ENCODE results near the gene TRIOBP. TPM values are rescaled to one million over a fixed set of nuclear protein-coding genes. Genes with fewer than 3 reads are reported as not detected.

TRIOBP gene
- total RNA-seq, 1 donor from 2014 or later = 114 TPM

- DNase-seq (ENCODE audit: low read depth) = no peak
These were observed 52.4 kb downstream of the TRIOBP start for GRCh38 chr22:37749226-37749625.

- DNase-seq (ENCODE audit: low read depth) = peak; percentile 58
These were observed 53.2 kb downstream of the TRIOBP start for GRCh38 chr22:37749831-37750595.

DNA sequence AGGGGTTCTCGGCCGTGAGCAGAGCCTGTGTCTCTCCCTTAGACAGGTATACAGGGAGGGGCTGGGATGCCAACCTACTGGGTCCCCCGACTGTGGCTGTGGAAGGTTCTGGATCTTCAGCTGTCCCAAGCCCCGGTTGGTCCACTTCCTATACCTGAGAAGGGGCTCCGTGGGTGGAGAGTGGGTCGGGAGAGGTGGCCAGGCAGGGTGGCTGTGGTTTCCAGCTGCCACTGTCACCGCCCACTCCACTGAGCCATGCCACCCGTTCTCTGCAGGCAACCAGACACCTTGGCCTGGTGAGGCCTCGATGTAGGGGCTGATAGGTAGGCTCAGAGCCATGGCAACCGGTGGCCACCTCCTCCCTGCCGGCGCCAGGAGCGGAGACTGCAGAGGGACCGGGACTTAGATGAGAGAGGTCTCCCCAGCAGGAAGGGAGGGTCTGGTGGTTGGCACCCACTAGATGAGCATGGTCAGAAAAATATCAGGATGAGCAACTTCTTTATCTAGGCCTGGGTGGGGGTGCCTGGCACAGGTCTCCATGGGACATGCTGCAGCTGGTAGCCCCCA is 53.8 kb downstream of the TRIOBP start:
- no peak for DNase-seq (ENCODE audit: low read depth)

GRCh38 chr22:37751449-37752188 is 54.8 kb downstream of the TRIOBP start:
- DNase-seq (ENCODE audit: low read depth) = no peak

GRCh38 chr22:37752189-37753087 is 55.6 kb downstream of the TRIOBP start:
- DNase-seq (ENCODE audit: low read depth) = peak; percentile 93

DNA sequence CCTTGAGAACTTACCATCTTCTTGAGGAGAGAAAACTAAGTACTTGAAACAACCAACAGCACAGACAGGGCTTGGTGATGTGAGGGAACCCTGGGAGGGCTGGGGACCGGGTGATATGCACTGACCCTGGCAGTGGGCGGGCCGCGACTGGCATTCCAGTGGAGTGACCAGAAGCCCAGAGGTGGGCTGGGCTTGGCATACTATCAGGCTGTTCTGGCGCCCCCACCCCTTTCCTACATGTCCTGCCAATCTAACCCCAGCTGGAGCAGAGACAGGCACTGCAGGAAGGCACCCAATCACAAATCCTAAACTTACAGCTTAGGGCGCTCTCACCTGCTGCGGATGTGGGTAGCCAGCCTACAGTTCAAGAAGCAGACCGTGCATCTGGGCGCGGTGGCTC is 56.9 kb downstream of the TRIOBP start:
- peak; percentile 40 for DNase-seq (ENCODE audit: low read depth)

GRCh38 chr22:37757663-37758062 is 60.8 kb downstream of the TRIOBP start:
- no peak for DNase-seq (ENCODE audit: low read depth)

DNA sequence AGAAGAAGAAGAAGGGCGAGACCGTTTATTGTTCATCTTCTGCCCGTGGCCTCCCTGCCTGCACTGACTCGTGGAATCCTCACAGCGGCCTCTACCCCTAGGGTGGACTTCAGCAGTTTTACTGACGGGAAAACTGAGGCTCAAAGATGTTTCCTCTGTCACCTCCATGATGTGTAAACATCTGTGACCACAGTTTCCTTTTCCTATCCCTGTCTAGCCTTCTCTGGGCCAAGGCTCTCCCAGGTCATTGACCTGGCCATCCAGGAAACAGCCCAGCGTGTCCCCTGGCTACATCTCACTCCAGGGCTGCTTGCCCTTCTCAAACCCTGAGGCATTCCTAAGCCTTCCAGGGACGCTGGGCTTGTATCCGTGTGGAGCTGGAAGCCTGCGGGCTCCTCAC is 61.8 kb downstream of the TRIOBP start:
- DNase-seq (ENCODE audit: low read depth) = no peak

DNA sequence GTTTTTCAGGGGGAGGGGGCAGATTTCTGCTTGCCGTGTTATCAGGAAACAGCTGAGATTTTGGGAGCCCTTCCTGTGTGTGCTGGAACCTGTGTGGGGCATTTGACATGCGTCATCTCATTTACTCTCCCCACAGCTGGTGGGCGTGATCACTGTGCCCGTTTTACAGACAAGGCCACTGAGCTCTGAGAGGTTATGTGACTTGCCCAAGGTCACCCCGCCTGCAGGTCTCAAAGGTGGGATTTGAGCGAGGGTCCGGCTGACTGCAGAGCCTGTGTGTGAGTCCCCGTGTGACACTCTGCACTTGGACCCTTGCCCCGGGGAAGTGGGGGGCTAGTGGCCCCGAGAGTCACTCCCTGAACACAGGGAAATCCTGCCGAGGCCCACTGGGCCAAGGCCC is 62.4 kb downstream of the TRIOBP start:
- no peak for DNase-seq (ENCODE audit: low read depth)

DNA sequence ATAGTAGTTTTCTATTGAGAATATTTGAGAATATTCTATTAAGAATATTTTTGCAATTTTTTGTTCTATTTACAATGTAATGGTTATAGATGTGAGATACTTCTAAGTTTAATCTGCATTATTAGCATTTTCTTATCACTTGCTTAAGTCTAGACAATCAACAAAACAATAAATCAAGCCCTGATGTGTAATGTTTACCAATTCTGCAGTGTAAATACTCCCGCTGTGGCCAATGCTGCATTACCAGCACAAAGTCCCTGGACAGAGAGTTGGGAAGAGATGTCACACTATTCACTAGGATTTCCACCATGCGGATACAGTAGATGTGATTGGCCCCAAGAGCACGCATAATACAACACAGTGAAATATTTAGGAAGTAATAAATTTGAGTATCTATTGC is 63.3 kb downstream of the TRIOBP start:
- DNase-seq (ENCODE audit: low read depth) = no peak

DNA sequence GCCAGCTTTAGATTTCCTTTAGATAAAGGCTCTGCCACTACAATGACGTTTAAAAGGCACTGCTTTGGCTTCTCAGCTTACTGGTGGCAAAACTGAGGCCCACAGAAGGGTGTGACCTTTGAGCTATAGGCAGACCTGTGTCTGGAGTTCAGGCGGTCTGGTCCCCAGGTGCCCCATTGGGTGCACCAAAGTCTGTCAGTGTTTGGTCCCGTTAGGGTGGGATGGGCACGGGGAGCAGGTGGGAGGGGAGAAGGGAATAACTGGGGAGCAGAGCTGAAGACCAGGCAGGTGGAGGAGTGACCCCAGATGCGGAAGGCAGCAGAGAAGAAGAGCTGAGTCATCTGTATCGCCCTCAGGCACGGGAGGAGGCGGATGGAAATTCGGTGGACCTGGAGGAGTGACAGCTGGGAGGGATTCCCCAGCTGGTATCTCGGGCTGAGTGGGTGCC is 65.6 kb downstream of the TRIOBP start:
- DNase-seq (ENCODE audit: low read depth) = no peak

GRCh38 chr22:37763012-37763411 is 66.2 kb downstream of the TRIOBP start:
- DNase-seq (ENCODE audit: low read depth) = no peak

GRCh38 chr22:37763652-37764051 is 66.8 kb downstream of the TRIOBP start:
- no peak for DNase-seq (ENCODE audit: low read depth)

- DNase-seq (ENCODE audit: low read depth) = no peak
These were observed 67.8 kb downstream of the TRIOBP start for GRCh38 chr22:37764622-37765021.

DNA sequence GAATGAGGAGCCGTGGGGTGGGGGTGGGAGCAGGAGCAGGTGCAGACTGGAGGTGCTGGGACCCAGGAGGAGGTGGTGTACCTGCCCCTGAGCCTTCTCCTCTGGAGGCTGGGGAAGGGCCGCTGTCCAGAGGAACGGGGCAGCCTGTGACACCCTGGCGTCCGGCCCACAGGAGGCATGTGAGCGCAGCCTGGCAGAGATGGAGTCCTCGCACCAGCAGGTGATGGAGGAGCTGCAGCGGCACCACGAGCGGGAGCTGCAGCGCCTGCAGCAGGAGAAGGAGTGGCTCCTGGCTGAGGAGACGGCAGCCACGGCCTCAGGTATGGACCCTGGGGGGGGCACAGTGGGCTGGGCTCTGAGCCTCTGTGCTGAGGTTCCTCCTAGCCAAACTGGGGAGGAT is 68.7 kb downstream of the TRIOBP start:
- DNase-seq (ENCODE audit: low read depth) = no peak

DNA sequence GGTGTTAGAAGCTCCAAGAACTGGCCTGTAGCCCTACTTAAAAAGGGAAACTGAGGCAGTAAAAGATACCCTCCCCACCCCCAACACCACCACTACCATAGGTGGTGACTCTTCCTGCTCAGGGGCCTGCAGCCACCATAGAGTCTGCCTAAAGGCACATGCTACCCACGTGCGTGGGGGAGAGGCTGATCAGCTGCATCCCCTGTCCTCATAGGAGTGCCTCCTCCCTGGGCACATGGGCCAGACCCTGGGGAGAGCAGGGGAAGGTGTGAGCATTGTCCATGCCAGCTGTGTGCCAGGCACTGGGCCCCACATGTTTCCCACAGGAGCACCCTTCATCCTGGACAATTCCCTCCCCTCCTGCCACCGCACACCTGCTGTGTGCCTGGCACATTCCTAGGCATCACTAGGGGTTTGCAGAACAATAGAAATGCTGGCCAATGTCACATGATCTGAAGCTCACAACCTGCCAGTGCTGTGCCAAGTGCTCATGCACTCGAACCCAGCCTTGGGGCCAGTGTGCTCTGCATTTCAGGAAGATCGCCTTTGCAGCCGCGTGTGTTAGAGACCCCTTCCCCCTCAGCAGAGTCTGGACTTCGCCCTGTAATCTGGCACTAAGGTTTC is 69.2 kb downstream of the TRIOBP start:
- DNase-seq (ENCODE audit: low read depth) = no peak

- no peak for DNase-seq (ENCODE audit: low read depth)
These were observed 71.4 kb downstream of the TRIOBP start for GRCh38 chr22:37768273-37768672.

DNA sequence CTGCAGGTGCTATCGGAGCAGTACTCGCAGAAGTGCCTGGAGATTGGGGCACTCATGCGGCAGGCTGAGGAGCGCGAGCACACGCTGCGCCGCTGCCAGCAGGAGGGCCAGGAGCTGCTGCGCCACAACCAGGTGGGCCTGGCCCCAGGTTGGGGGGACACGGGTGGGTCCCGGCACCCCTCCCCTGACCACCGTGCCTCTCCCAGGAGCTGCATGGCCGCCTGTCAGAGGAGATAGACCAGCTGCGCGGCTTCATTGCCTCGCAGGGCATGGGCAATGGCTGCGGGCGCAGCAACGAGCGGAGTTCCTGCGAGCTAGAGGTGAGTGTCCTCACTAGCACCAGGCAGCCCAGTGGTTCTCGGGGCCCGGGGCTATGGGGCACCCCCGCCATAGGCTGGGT is 72.2 kb downstream of the TRIOBP start:
- DNase-seq (ENCODE audit: low read depth) = no peak

- DNase-seq (ENCODE audit: low read depth) = no peak
These were observed 74.2 kb downstream of the TRIOBP start for GRCh38 chr22:37771081-37771480.

GRCh38 chr22:37771702-37772427 is 75.0 kb downstream of the TRIOBP start:
- DNase-seq (ENCODE audit: low read depth) = no peak

DNA sequence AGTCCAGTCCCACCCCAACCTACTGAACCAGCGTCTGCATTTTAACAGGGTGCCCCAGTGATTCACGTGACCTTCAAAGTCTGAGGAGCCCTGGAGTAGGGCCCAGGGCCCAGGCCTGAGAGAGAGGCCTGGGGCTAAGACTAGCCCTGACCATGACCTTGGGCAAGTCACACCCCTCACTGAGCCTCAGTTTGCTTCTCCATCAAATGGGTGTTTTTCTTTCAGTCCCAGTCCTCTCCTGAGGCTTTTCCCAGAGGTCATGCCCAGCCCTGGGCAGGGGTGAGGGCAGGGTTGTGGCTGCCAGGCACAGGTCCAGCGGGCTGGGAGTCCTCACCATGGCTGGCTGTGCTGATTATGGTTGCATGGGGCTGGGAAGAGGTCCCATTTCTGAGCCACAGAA is 77.9 kb downstream of the TRIOBP start:
- no peak for DNase-seq (ENCODE audit: low read depth)

Data from renal cortical epithelial cell (primary cell).